Lung (tissue), 12 donors: ENCODE data around the gene DPT. TPM values are rescaled to one million over a fixed set of nuclear protein-coding genes. Genes with fewer than 3 reads are reported as not detected.

ENCODE experiments used
- ATAC-seq: fragments of 200-7000 bp; cut with Tn5 transposase; one replicate; pipeline ENCODE4 v1.9.1; 2020; ENCODE audit warnings: moderate number of reproducible peaks; ENCODE audit not compliant: insufficient read depth, low FRiP score
- DNase-seq, 3 donors: peaks; one replicate each; pipeline ENCODE4 v3.0.0-alpha.2; 2013 to 2017
- H3K27ac ChIP-seq, 2 donors: one replicate each; pipeline ENCODE4 v1.5.1; 2013; ENCODE audit warnings: mild to moderate bottlenecking in 2 of 2, moderate library complexity in 2 of 2, control low read depth in 1 of 2, inconsistent platforms in 1 of 2, low read depth in 1 of 2, low read length in 1 of 2
- H3K27me3 ChIP-seq, 3 donors: one replicate each; pipeline ENCODE4 v1.5.1; 2013; ENCODE audit warnings: low read length in 2 of 3; ENCODE audit not compliant: control insufficient read depth in 3 of 3, insufficient read depth in 3 of 3
- H3K36me3 ChIP-seq, 4 donors: one replicate each; pipeline ENCODE4 v1.5.1; 2013; ENCODE audit warnings: low read length in 4 of 4, mild to moderate bottlenecking in 1 of 4, moderate library complexity in 1 of 4; ENCODE audit not compliant: control insufficient read depth in 4 of 4, insufficient read depth in 4 of 4
- H3K4me1 ChIP-seq, 5 donors: one replicate each; pipeline ENCODE4 v1.5.1; 2013; ENCODE audit warnings: low read length in 5 of 5, mild to moderate bottlenecking in 2 of 5, moderate library complexity in 1 of 5; ENCODE audit not compliant: control insufficient read depth in 5 of 5, insufficient read depth in 5 of 5
- H3K4me3 ChIP-seq: one replicate; pipeline ENCODE4 v1.5.1; 2013; ENCODE audit warnings: mild to moderate bottlenecking, control low read depth, moderate library complexity
- H3K9ac ChIP-seq, 2 donors: one replicate each; pipeline ENCODE4 v1.5.1; 2013; ENCODE audit warnings: low read length in 2 of 2, control low read depth in 1 of 2; ENCODE audit not compliant: insufficient read depth in 1 of 2
- H3K9me3 ChIP-seq, 4 donors: one replicate each; pipeline ENCODE4 v1.5.1; 2013; ENCODE audit warnings: low read length in 3 of 4, mild to moderate bottlenecking in 1 of 4, moderate library complexity in 1 of 4; ENCODE audit not compliant: control insufficient read depth in 4 of 4, insufficient read depth in 3 of 4
- CTCF ChIP-seq: IDR thresholded peaks from 2 replicates; pipeline ENCODE4 v1.5.1; 2012; ENCODE audit warnings: mild to moderate bottlenecking; ENCODE audit errors: control extremely low read depth, extremely low read depth
- WGBS, 2 donors: extraction: QIAGEN DNeasy Blood & Tissue Kit; methylation state at CpG; one replicate each; pipeline ENCODE4 v1.1.7; 2013; 5-methylcytosine and 5-hydroxymethylcytosine counted together
- polyA plus RNA-seq, 2 donors: library from polyadenylated mRNA; stranded (reverse); fragments of 200-250 nt; gene quantifications; one replicate each; pipeline ENCODE4 v1.2.1, GENCODE V29; 2013
- total RNA-seq, 2 donors: library from RNA; depleted of rRNA in 1 of 2; stranded (reverse); fragments of >200 nt in 1 of 2; gene quantifications; one replicate each; pipeline ENCODE4 v1.2.1, GENCODE V29; 2014 to 2021
- donor health status: control.
- donor health status: control.
- donor health status: Bipolar disorder and iron deficiency.
- donor health status: healthy.
- donor health status: DM: yes; HTN: yes; CAD: no.

Gene DPT
- total and polyA plus RNA-seq, 4 donors, result 3.9 to 9.5 (median 6.4) TPM

- no peaks in the 10 kb centered on the region for H3K36me3 ChIP-seq
- TF ChIP-seq CTCF, result no peak
- H3K27me3 ChIP-seq, result no peaks in the 10 kb centered on the region
- no peak overlapping the region for H3K4me3 ChIP-seq
- 94 to 95% methylated on average over 6 of the region's 6 CpGs for WGBS, 2 donors
- H3K27ac ChIP-seq, result no peak overlapping the region
- no peaks in the 10 kb centered on the region for H3K4me1 ChIP-seq
- no peak overlapping the region for H3K9ac ChIP-seq
- DNase-seq, result no peak
- H3K9me3 ChIP-seq, result no peaks in the 10 kb centered on the region
- ATAC-seq, result no peak
Measured at GRCh38 chr1:168654198-168654915, 74.6 kb downstream of the DPT start.

- WGBS, 2 donors, result 83 to 85% methylated on average over 2 of the region's 2 CpGs
- H3K27me3 ChIP-seq, result no peaks in the 10 kb centered on the region
- H3K4me3 ChIP-seq, result no peak overlapping the region
- no peaks in the 10 kb centered on the region for H3K9me3 ChIP-seq
- H3K36me3 ChIP-seq, result no peaks in the 10 kb centered on the region
- ATAC-seq (no peak), DNase-seq (no peak)
- H3K9ac ChIP-seq, result no peak overlapping the region
- TF ChIP-seq CTCF, result no peak
- H3K4me1 ChIP-seq, result no peaks in the 10 kb centered on the region
- H3K27ac ChIP-seq, result no peak overlapping the region
Measured at GRCh38 chr1:168653567-168653966, 75.4 kb downstream of the DPT start.

- ATAC-seq (no peak), DNase-seq (no peak)
- Histone ChIP-seq H3K9me3 (no peaks in the 10 kb centered on the region), H3K36me3 (no peaks in the 10 kb centered on the region), H3K27me3 (no peaks in the 10 kb centered on the region), H3K4me1 (no peaks in the 10 kb centered on the region), H3K27ac (no peak overlapping the region), H3K9ac (no peak overlapping the region), H3K4me3 (no peak overlapping the region)
- WGBS, 2 donors, result 90 to 92% methylated on average over 3 of the region's 3 CpGs
- TF ChIP-seq CTCF, result no peak
Measured at GRCh38 chr1:168645721-168646120, 83.3 kb downstream of the DPT start.

Other genes with a start within 250 kb of the DPT start
- 1 to 10 TPM; 1.2 to 4.6 TPM for gene XCL2, start 185.2 kb downstream of the DPT start, total RNA-seq
- under 1 TPM; 0.41 to 0.68 TPM for gene XCL2, start 185.2 kb downstream of the DPT start, polyA plus RNA-seq
- under 1 TPM; 0.15 to 0.43 TPM for gene XCL1, start 152.6 kb downstream of the DPT start, total RNA-seq
- gene XCL1, start 152.6 kb downstream of the DPT start, polyA plus RNA-seq, result under 1 TPM; 0.29 to 0.71 TPM